B cell (primary cell): ENCODE data around the gene TOP1.

Experiments
- EZH2 ChIP-seq: IDR thresholded peaks from 2 replicates; pipeline ENCODE4 v1.6.1; 2012; ENCODE audit warnings: borderline replicate concordance, low read depth, mild to moderate bottlenecking, moderate library complexity, low read length; ENCODE audit not compliant: insufficient read depth, poor library complexity, severe bottlenecking
- TF ChIP-seq, protein P1 (sequence below): fragments of 200-600 bp; IDR thresholded peaks from one replicate; pipeline ENCODE4 v1.8.0; 2022; ENCODE audit warnings: antibody characterized with exemption, mild to moderate bottlenecking

- TF ChIP-seq EZH2, result no peak
- TF ChIP-seq, protein P1, sequence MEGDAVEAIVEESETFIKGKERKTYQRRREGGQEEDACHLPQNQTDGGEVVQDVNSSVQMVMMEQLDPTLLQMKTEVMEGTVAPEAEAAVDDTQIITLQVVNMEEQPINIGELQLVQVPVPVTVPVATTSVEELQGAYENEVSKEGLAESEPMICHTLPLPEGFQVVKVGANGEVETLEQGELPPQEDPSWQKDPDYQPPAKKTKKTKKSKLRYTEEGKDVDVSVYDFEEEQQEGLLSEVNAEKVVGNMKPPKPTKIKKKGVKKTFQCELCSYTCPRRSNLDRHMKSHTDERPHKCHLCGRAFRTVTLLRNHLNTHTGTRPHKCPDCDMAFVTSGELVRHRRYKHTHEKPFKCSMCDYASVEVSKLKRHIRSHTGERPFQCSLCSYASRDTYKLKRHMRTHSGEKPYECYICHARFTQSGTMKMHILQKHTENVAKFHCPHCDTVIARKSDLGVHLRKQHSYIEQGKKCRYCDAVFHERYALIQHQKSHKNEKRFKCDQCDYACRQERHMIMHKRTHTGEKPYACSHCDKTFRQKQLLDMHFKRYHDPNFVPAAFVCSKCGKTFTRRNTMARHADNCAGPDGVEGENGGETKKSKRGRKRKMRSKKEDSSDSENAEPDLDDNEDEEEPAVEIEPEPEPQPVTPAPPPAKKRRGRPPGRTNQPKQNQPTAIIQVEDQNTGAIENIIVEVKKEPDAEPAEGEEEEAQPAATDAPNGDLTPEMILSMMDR, result no peak
These were observed 29.5 kb downstream of the TOP1 start for GRCh38 chr20:41057999-41058673.
